ENCODE measurements around the gene LRBA. TPM values are rescaled to one million over a fixed set of nuclear protein-coding genes. Genes with fewer than 3 reads are reported as not detected.

LRBA gene
- total RNA-seq, 1 experiment from 2014 or later: 55.3 TPM

DNA sequence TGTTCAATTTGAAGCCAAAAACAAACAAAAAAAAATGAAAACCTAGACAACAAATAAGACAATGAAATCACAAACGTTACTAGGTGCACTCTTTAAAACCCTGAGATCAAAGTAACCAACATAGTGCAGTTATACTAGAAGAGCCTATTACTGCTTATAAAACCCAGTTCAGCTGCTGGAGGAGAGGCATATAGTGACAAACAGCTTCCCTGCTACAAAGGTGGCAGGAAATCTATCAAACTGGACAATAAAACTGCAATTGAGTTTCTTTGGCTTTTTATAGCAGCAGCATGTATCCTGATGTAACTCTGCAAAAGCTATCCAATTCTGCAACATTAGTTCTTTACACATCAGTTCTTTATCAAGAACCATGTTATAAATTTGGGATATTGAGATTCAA is 155.6 kb downstream of the LRBA start:
- H2BK5ac ChIP-seq (ENCODE audit: insufficient read length, low read length): no peak overlapping the region
- no peak overlapping the region for H3T11ph ChIP-seq (ENCODE audit: low read length)
- H2AK5ac ChIP-seq (ENCODE audit: insufficient read length, low read length): no peak overlapping the region
- no peak for TF ChIP-seq CTCF (conservative IDR thresholded peaks at IDR 0.05)
- H3K4me3 Mint-ChIP-seq: no peak overlapping the region
- WGBS (ENCODE audit: extremely low coverage, insufficient read length, low lambda C conversion rate): no CpG with 5 or more reads among the region's 1 CpG
- H4K91ac ChIP-seq (ENCODE audit: insufficient read length, low read depth, low read length): no peak overlapping the region
- H3K4me1 ChIP-seq (ENCODE audit: insufficient read depth, low read length): no peaks in the 10 kb centered on the region
- H3K27ac ChIP-seq (ENCODE audit: insufficient read length, low read depth, low read length): no peak overlapping the region
- no peak overlapping the region for H2BK120ac ChIP-seq (ENCODE audit: low read depth, low read length, poor library complexity, severe bottlenecking)
- no peaks in the 10 kb centered on the region for H3K79me2 ChIP-seq (ENCODE audit: insufficient read depth, low read length)
- no peaks in the 10 kb centered on the region for H3K9me3 ChIP-seq (ENCODE audit: control insufficient read depth, low read depth, low read length)
- H3K56ac ChIP-seq (ENCODE audit: insufficient read length, low read depth, low read length): no peak overlapping the region
- H3K23ac ChIP-seq (ENCODE audit: insufficient read length, low read depth, low read length): no peak overlapping the region
- no peak overlapping the region for H4K5ac ChIP-seq (ENCODE audit: insufficient read length, low read depth, low read length)
- H4K8ac ChIP-seq (replicated peaks; ENCODE audit: insufficient read length, low read depth, low read length): no peak overlapping the region
- peaks cover 5 to 6% of the 10 kb centered on the region in 2 experiments; a peak in 3 of 4 replicates for H3K4me1 Mint-ChIP-seq
- H2AFZ ChIP-seq (ENCODE audit: low read length): no peak overlapping the region
- H3K27me3 Mint-ChIP-seq (ENCODE audit: low read depth): no peaks in the 10 kb centered on the region
- H3K18ac ChIP-seq (ENCODE audit: insufficient read length, low read depth, low read length): no peak overlapping the region
- H3K36me3 Mint-ChIP-seq (ENCODE audit: insufficient read depth in 1 of 3, low read depth in 3 of 3): peaks cover 0 to 4% (median 0%) of the 10 kb centered on the region in 3 experiments; a peak in 2 of 7 replicates
- H4K20me1 ChIP-seq (ENCODE audit: control insufficient read depth, insufficient read depth, insufficient read length): no peaks in the 10 kb centered on the region
- no peak overlapping the region for H3K4me2 ChIP-seq (ENCODE audit: insufficient read depth, insufficient read length, low read length)
- H3K27me3 ChIP-seq (ENCODE audit: insufficient read depth, low read length): no peaks in the 10 kb centered on the region
- DNase-seq: no peak
- H2BK20ac ChIP-seq (ENCODE audit: low read depth, low read length, poor library complexity, severe bottlenecking): no peak overlapping the region
- H3K79me1 ChIP-seq (ENCODE audit: insufficient read depth, low read depth, low read length, poor library complexity, severe bottlenecking): no peaks in the 10 kb centered on the region
- no peak overlapping the region for H3K4ac ChIP-seq (ENCODE audit: low read depth, low read length)
- no peaks in the 10 kb centered on the region for H3K9me3 Mint-ChIP-seq
- no peak overlapping the region for H3K9ac ChIP-seq (ENCODE audit: extremely low read depth, insufficient read length, low read length)
- H3K27ac Mint-ChIP-seq: no peak overlapping the region; a peak in 1 of 7 replicates
- no peaks in the 10 kb centered on the region for H3K23me2 ChIP-seq (ENCODE audit: insufficient read length, low read depth, low read length, poor library complexity, severe bottlenecking)
- no peak overlapping the region for H2BK15ac ChIP-seq (ENCODE audit: low read depth, low read length)
- H2BK12ac ChIP-seq (ENCODE audit: insufficient read length, low read depth, low read length): no peak overlapping the region
- no peak overlapping the region for H3K14ac ChIP-seq (ENCODE audit: insufficient read depth, low read length)
